GM12872 (cell line): Measurements from ENCODE around the gene PLCD1.

ENCODE experiments used
- CTCF ChIP-seq: IDR thresholded peaks from 3 replicates; pipeline ENCODE4 v1.5.1; 2011; ENCODE audit warnings: low read depth, mild to moderate bottlenecking, low read length, moderate library complexity; ENCODE audit not compliant: insufficient read depth

The PLCD1 gene

GRCh38 chr3:37997342-37997741, 32.1 kb downstream of the PLCD1 start:
- no peak for TF ChIP-seq CTCF

- TF ChIP-seq CTCF = peak; percentile 99
Observed at GRCh38 chr3:37996785-37997301, 32.6 kb downstream of the PLCD1 start.

- no peak for TF ChIP-seq CTCF
Observed at GRCh38 chr3:37995652-37996641, 33.5 kb downstream of the PLCD1 start.

- no peak for TF ChIP-seq CTCF
Observed at GRCh38 chr3:37994639-37994972, 34.8 kb downstream of the PLCD1 start.

- TF ChIP-seq CTCF = no peak
Observed at GRCh38 chr3:37993820-37994638, 35.4 kb downstream of the PLCD1 start.

GRCh38 chr3:37993460-37993819, 36.0 kb downstream of the PLCD1 start:
- no peak for TF ChIP-seq CTCF

- TF ChIP-seq CTCF = no peak
Observed at GRCh38 chr3:37993067-37993455, 36.4 kb downstream of the PLCD1 start.
